Caco-2 (cell line): ENCODE results near the gene C1QTNF12. TPM values are rescaled to one million over a fixed set of nuclear protein-coding genes. Genes with fewer than 3 reads are reported as not detected.

Source experiments
- Bru-seq: library from RNA; stranded (reverse); fragments of 400-500 nt; gene quantifications from one replicate; lab custom pipeline; 2021; lab: Mats Ljungman, UMichigan
- BruChase-seq, 2 experiments: library from RNA; stranded (reverse); fragments of 400-500 nt; gene quantifications; one replicate each; lab custom pipeline; 2021; lab: Mats Ljungman, UMichigan
- BruUV-seq: library from RNA; stranded (reverse); fragments of 400-500 nt; replicated peaks from 2 replicates; lab custom pipeline; 2021; lab: Mats Ljungman, UMichigan
- CTCF ChIA-PET: fragments of 300-600 bp; sonication (Branson Sonifier 250); formaldehyde crosslinking; loops from one replicate; lab custom pipeline; 2022; ENCODE audit warnings: antibody characterized with exemption; lab: Charles Lee
- POLR2A ChIA-PET: fragments of 300-600 bp; sonication (Branson Sonifier 250); formaldehyde crosslinking; loops from one replicate; lab custom pipeline; 2022; ENCODE audit warnings: antibody characterized with exemption; lab: Charles Lee
- DNase-seq, 2 experiments: peaks; one replicate each; pipeline versions ENCODE4 v3.0.0 to v3.0.0-alpha.2; 2020 to 2022
- H3K27me3 ChIP-seq: replicated peaks from 2 replicates; pipeline ENCODE4 v1.6.0; 2011; ENCODE audit warnings: low read length; ENCODE audit not compliant: control insufficient read depth, insufficient read depth
- H3K36me3 ChIP-seq: 2 replicates; pipeline ENCODE4 v1.5.1; 2011; ENCODE audit warnings: low read length; ENCODE audit not compliant: control insufficient read depth, insufficient read depth
- H3K4me1 ChIP-seq: fragments of 250-450 bp; sonication (Bioruptor Pico); 2 replicates; pipeline ENCODE4 v1.5.1; 2020; ENCODE audit warnings: mild to moderate bottlenecking
- H3K4me3 ChIP-seq: 2 replicates; pipeline ENCODE4 v1.5.1; 2011; ENCODE audit warnings: low read depth, mild to moderate bottlenecking, control low read depth, low read length
- H3K9me3 ChIP-seq: fragments of 250-450 bp; sonication (Bioruptor Pico); 2 replicates; pipeline ENCODE4 v1.5.1; 2020; ENCODE audit warnings: mild to moderate bottlenecking, moderate library complexity
- H3K27ac Mint-ChIP-seq: one replicate; pipeline ENCODE4 v1.8.0; 2022; ENCODE audit warnings: mixed read lengths; ENCODE audit not compliant: unreplicated experiment
- H3K27me3 Mint-ChIP-seq: one replicate; pipeline ENCODE4 v1.8.0; 2022; ENCODE audit warnings: mixed read lengths; ENCODE audit not compliant: insufficient read depth, unreplicated experiment
- H3K36me3 Mint-ChIP-seq: one replicate; pipeline ENCODE4 v1.8.0; 2022; ENCODE audit warnings: mild to moderate bottlenecking, mixed read lengths; ENCODE audit not compliant: insufficient read depth, unreplicated experiment
- H3K4me1 Mint-ChIP-seq: one replicate; pipeline ENCODE4 v1.8.0; 2022; ENCODE audit warnings: low read depth, mixed read lengths; ENCODE audit not compliant: unreplicated experiment
- H3K4me3 Mint-ChIP-seq: one replicate; pipeline ENCODE4 v1.8.0; 2022; ENCODE audit warnings: mild to moderate bottlenecking, moderate library complexity, mixed read lengths; ENCODE audit not compliant: unreplicated experiment
- H3K9me3 Mint-ChIP-seq: one replicate; pipeline ENCODE4 v1.8.0; 2022; ENCODE audit warnings: mixed read lengths; ENCODE audit not compliant: unreplicated experiment
- intact Hi-C: fragments of 100-400 bp; cut with micrococcal nuclease; formaldehyde crosslinking; loops from one replicate; pipeline ENCODE4 v1.10.0; 2022; ENCODE audit not compliant: unreplicated experiment
- long read RNA-seq: library from polyadenylated mRNA; stranded (forward); transcript quantifications from one replicate; pipeline ENCODE4 v2.0.0, GENCODE V29; 2022
- total RNA-seq: library from RNA; stranded (reverse); gene quantifications from 2 replicates; pipeline ENCODE4 v1.2.3, GENCODE V29; 2022
- TF ChIP-seq, protein P1 (sequence below), 2 experiments: fragments of 200-600 bp in 1 of 2; IDR thresholded peaks; 1 replicate in 1 of 2; 2 replicates in 1 of 2; pipeline versions ENCODE4 v1.5.1 to v1.8.0; 2011 to 2022; ENCODE audit warnings: antibody characterized with exemption in 1 of 2, control low read depth in 1 of 2, inconsistent platforms in 1 of 2, low read depth in 1 of 2, low read length in 1 of 2, mild to moderate bottlenecking in 1 of 2, moderate library complexity in 1 of 2; ENCODE audit not compliant: insufficient read depth in 1 of 2, severe bottlenecking in 1 of 2, unreplicated experiment in 1 of 2

The C1QTNF12 gene, protein sequence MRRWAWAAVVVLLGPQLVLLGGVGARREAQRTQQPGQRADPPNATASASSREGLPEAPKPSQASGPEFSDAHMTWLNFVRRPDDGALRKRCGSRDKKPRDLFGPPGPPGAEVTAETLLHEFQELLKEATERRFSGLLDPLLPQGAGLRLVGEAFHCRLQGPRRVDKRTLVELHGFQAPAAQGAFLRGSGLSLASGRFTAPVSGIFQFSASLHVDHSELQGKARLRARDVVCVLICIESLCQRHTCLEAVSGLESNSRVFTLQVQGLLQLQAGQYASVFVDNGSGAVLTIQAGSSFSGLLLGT
- 3.4 and 3.7 TPM in 2 replicates for total RNA-seq
- percentile 24 among the genes with signal in this experiment for Bru-seq, nascent RNA
- percentile 32 among the genes with signal in this experiment for BruChase-seq, experiment 1, labeled RNA remaining after a 2-hour chase
- percentile 34 among the genes with signal in this experiment for BruChase-seq, experiment 2, labeled RNA remaining after a 6-hour chase
- long read RNA-seq, partial matches to known transcripts = 1 of 1 reads
- long read RNA-seq, other reads (novel, unspliced or antisense) = 0 of 1 reads

DNA sequence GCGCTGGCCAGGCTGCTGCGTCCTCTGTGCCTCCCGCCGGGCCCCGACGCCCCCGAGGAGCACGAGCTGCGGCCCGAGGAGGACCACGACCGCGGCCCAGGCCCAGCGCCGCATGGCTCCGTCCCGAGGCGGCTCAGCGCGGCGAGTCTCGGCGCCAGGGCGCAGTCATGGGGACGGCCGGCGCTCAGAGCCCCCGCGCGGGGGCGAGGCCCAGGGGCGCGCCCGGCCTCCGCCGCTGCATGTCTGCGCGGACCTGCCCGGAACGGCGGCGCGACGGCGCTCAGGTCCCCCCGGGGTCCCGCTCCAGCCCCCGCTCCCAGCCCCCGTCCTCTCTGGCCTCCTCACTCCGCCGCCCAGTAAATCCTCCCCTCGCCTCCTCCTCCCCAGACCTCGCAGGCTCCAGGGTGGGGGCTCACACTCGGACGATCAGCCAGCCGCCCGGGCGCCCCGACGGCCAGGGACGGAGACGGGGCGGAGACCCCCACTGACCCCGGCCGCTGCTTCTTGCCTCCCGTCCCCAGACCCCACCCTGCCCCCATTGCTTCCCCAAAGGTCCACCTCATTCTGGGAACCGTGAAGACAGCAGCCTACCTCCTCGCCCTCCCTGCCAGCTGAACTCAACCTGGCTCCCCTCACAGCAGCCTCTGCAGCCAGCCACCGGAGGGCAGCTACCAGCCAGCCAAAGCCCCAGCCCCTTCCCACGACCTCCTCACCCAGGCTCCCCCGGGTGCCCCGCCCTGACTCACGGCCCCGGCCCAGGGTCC is at the start of gene C1QTNF12:
C1QTNF12 (minus strand) TSS at position 146 of the 764 bp plus-strand sequence; CDS start at position 114, 32 bp downstream.
- H3K36me3 Mint-ChIP-seq = peaks cover 9% of the 10 kb centered on the region
- Histone ChIP-seq H3K36me3 (no peaks in the 10 kb centered on the region), H3K27me3 (no peaks in the 10 kb centered on the region), H3K4me3 (no peak within 1 kb of the TSS), H3K4me1 (peaks cover 7% of the 10 kb centered on the region; the same call in 1 of the 2 replicates), H3K9me3 (no peaks in the 10 kb centered on the region)
- no peak for DNase-seq
- CTCF ChIA-PET = interaction anchor here (0.6 kb wide), 1 partner anchor 264 kb away, joined by 7 read pairs; no protein-coding TSS in a partner anchor
- H3K9me3 Mint-ChIP-seq = no peaks in the 10 kb centered on the region
- TF ChIP-seq, protein P1, sequence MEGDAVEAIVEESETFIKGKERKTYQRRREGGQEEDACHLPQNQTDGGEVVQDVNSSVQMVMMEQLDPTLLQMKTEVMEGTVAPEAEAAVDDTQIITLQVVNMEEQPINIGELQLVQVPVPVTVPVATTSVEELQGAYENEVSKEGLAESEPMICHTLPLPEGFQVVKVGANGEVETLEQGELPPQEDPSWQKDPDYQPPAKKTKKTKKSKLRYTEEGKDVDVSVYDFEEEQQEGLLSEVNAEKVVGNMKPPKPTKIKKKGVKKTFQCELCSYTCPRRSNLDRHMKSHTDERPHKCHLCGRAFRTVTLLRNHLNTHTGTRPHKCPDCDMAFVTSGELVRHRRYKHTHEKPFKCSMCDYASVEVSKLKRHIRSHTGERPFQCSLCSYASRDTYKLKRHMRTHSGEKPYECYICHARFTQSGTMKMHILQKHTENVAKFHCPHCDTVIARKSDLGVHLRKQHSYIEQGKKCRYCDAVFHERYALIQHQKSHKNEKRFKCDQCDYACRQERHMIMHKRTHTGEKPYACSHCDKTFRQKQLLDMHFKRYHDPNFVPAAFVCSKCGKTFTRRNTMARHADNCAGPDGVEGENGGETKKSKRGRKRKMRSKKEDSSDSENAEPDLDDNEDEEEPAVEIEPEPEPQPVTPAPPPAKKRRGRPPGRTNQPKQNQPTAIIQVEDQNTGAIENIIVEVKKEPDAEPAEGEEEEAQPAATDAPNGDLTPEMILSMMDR (IDR thresholded peaks at IDR 0.05; ENCODE audit: insufficient read depth in 1 of 2, low read depth in 1 of 2, low read length in 1 of 2, severe bottlenecking in 1 of 2, unreplicated experiment in 1 of 2) = no peak
- no TSS peak for BruUV-seq
- intact Hi-C loops = no loop called here
- H3K27me3 Mint-ChIP-seq = no peaks in the 10 kb centered on the region
- no peak within 1 kb of the TSS for H3K4me3 Mint-ChIP-seq
- no peak within 1 kb of the TSS for H3K27ac Mint-ChIP-seq
- POLR2A ChIA-PET = no interaction called here
- no peaks in the 10 kb centered on the region for H3K4me1 Mint-ChIP-seq

DNA sequence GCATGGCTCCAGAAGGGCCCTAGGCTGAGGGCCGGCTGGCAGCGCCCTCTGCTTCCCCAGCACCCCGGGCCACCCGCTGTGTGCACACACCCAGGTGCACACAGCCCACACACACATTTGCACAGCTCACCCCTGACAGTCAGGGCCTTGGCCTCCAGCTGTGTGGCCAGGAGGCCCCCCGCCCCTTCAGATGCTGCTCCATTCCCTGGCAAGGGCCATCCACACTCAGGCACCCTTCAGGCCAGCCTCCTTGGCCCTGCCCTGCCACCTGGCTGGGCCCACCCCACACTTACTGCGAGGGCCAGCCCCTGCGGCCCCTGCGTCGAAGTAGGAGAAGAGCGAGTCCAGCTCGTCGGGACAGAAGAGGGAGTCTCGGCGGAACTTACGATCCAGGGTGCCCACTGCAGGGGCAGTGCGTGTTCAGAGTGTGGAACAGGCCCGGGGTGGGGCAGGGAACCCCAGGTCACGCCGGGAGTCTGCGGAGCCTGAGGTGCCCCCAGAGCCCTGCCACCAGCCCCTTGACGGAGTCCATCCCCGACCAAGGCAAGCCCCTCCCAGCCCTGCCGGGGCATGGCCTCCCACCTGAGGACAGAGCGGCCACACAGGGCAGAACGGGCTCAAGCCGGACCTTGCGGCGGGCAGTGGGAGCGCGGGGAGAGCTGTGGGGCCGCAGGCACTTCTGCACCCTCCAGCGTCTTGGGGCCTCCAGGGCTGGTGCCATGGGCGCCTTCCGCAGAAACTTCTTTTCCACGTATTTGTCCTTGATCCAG is 48.8 kb upstream of the C1QTNF12 start:
- BruUV-seq = no TSS peak
- DNase-seq = no peak
- no peaks in the 10 kb centered on the region; the same call in 1 of the 2 replicates for H3K4me1 ChIP-seq
- no peaks in the 10 kb centered on the region for H3K27me3 Mint-ChIP-seq
- no peaks in the 10 kb centered on the region for H3K36me3 ChIP-seq
- CTCF ChIA-PET = no interaction called here
- POLR2A ChIA-PET = no interaction called here
- H3K4me3 Mint-ChIP-seq = no peak overlapping the region
- no peak overlapping the region for H3K27ac Mint-ChIP-seq
- TF ChIP-seq, protein P1 (IDR thresholded peaks at IDR 0.05; ENCODE audit: insufficient read depth in 1 of 2, low read depth in 1 of 2, low read length in 1 of 2, severe bottlenecking in 1 of 2, unreplicated experiment in 1 of 2) = no peak
- H3K9me3 Mint-ChIP-seq = peaks cover 1% of the 10 kb centered on the region
- intact Hi-C loops = no loop called here
- H3K36me3 Mint-ChIP-seq = peaks cover 17% of the 10 kb centered on the region
- H3K9me3 ChIP-seq = no peaks in the 10 kb centered on the region
- no peaks in the 10 kb centered on the region for H3K27me3 ChIP-seq
- no peaks in the 10 kb centered on the region for H3K4me1 Mint-ChIP-seq
- H3K4me3 ChIP-seq = no peak overlapping the region
